CD8-positive, alpha-beta memory T cell (primary cell): ENCODE measurements around the gene S100A10. TPM values are rescaled to one million over a fixed set of nuclear protein-coding genes. Genes with fewer than 3 reads are reported as not detected.

Source experiments
- CTCF ChIA-PET: fragments of 350-600 bp; sonication (Branson Sonifier 250); formaldehyde crosslinking; loops from one replicate; lab custom pipeline; 2021; ENCODE audit warnings: antibody characterized with exemption; lab: Charles Lee
- POLR2A ChIA-PET: fragments of 350-600 bp; sonication (Branson Sonifier 250); formaldehyde crosslinking; loops from one replicate; lab custom pipeline; 2021; ENCODE audit warnings: antibody characterized with exemption; lab: Charles Lee
- DNase-seq, 5 donors: peaks; one replicate each; pipeline versions ENCODE4 v3.0.0 to v3.0.0-alpha.2; 2020 to 2022; ENCODE audit warnings: mixed read lengths in 1 of 5
- H3K27ac ChIP-seq: one replicate; pipeline ENCODE4 v1.7.0; 2013; ENCODE audit warnings: low read depth, mild to moderate bottlenecking, low read length, moderate library complexity
- H3K27me3 ChIP-seq: 2 replicates; pipeline ENCODE4 v1.7.0; 2013; ENCODE audit warnings: low read length, mild to moderate bottlenecking; ENCODE audit not compliant: insufficient read depth, poor library complexity, severe bottlenecking
- H3K36me3 ChIP-seq: 2 replicates; pipeline ENCODE4 v1.7.0; 2013; ENCODE audit warnings: mild to moderate bottlenecking, low read length, moderate library complexity; ENCODE audit not compliant: insufficient read depth
- H3K4me1 ChIP-seq: 2 replicates; pipeline ENCODE4 v1.7.0; 2013; ENCODE audit warnings: mild to moderate bottlenecking, low read length, moderate library complexity; ENCODE audit not compliant: insufficient read depth
- H3K4me3 ChIP-seq: 2 replicates; pipeline ENCODE4 v1.7.0; 2013; ENCODE audit warnings: mild to moderate bottlenecking, low read length
- H3K9me3 ChIP-seq: 2 replicates; pipeline ENCODE4 v1.7.0; 2013; ENCODE audit warnings: mild to moderate bottlenecking, low read length
- H3K27ac Mint-ChIP-seq, 8 donors: one replicate each; pipeline ENCODE4 v1.8.0; 2020 to 2021; ENCODE audit warnings: mixed read lengths in 8 of 8, mild to moderate bottlenecking in 6 of 8, inconsistent platforms in 3 of 8, moderate library complexity in 3 of 8
- H3K27me3 Mint-ChIP-seq, 2 donors: one replicate each; pipeline ENCODE4 v1.8.0; 2020 to 2021; ENCODE audit warnings: mixed read lengths in 2 of 2, mild to moderate bottlenecking in 1 of 2, moderate library complexity in 1 of 2
- H3K36me3 Mint-ChIP-seq, 3 donors: one replicate each; pipeline ENCODE4 v1.8.0; 2020 to 2021; ENCODE audit warnings: mixed read lengths in 3 of 3, inconsistent platforms in 1 of 3, mild to moderate bottlenecking in 1 of 3
- H3K4me1 Mint-ChIP-seq, 3 donors: one replicate each; pipeline ENCODE4 v1.8.0; 2020 to 2021; ENCODE audit warnings: mixed read lengths in 3 of 3, inconsistent platforms in 1 of 3, mild to moderate bottlenecking in 1 of 3
- H3K4me3 Mint-ChIP-seq, 7 donors: one replicate each; pipeline ENCODE4 v1.8.0; 2020 to 2021; ENCODE audit warnings: mixed read lengths in 7 of 7, mild to moderate bottlenecking in 6 of 7, moderate library complexity in 4 of 7, inconsistent platforms in 2 of 7
- H3K9me3 Mint-ChIP-seq, 5 donors: one replicate each; pipeline ENCODE4 v1.8.0; 2020 to 2022; ENCODE audit warnings: mixed read lengths in 5 of 5, mild to moderate bottlenecking in 3 of 5, moderate library complexity in 2 of 5, inconsistent platforms in 1 of 5
- polyA plus RNA-seq: library from polyadenylated mRNA; unstranded; fragments of 300-500 nt; fragmentation: Illumina TruSeq; gene quantifications from one replicate; pipeline ENCODE4 v1.2.3, GENCODE V29; 2021
- total RNA-seq, 2 experiments: library from RNA; stranded (reverse); gene quantifications; one replicate each; pipeline ENCODE4 v1.2.3, GENCODE V29; 2021

Gene S100A10
- total and polyA plus RNA-seq, 3 experiments from 2014 or later, result 263 to 1,167 (median 279) TPM

DNA sequence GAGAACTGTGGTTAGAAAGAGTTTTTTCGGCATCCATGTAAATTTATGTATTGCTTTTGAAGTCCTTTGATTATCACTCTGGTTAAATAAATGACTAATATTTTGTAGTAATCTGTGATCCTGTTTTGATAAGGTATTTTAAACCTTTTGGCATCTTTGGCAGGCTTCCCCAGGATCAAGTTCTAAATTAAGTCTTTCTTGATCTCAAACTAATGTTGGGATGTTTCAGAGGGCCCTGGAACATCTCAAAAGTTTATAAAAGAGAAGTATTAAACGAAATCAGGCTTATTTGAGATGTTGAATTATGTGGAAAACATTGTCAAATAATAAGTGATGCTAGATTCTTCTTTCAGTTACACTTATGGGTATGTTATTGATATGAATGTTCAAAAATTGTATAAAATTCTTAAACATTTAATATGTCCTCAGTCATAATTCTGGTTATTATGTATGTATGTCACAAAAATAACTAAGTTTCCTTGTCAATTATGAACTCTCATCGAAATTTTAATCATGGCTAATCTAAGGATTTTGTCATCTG, 36.6 kb downstream of the S100A10 start:
- H3K4me1 Mint-ChIP-seq, result peaks cover 2 to 8% (median 6%) of the 10 kb centered on the region in 3 donors
- Histone ChIP-seq H3K4me1 (no peaks in the 10 kb centered on the region), H3K4me3 (no peak overlapping the region), H3K27ac (no peak overlapping the region), H3K9me3 (no peaks in the 10 kb centered on the region), H3K36me3 (no peaks in the 10 kb centered on the region), H3K27me3 (no peaks in the 10 kb centered on the region)
- no peak overlapping the region for H3K4me3 Mint-ChIP-seq
- CTCF ChIA-PET, result no interaction called here
- H3K9me3 Mint-ChIP-seq, result no peaks in the 10 kb centered on the region
- POLR2A ChIA-PET, result no interaction called here
- H3K27ac Mint-ChIP-seq, result no peak overlapping the region
- H3K27me3 Mint-ChIP-seq, result no peaks in the 10 kb centered on the region
- DNase-seq, result no peak
- no peaks in the 10 kb centered on the region for H3K36me3 Mint-ChIP-seq

DNA sequence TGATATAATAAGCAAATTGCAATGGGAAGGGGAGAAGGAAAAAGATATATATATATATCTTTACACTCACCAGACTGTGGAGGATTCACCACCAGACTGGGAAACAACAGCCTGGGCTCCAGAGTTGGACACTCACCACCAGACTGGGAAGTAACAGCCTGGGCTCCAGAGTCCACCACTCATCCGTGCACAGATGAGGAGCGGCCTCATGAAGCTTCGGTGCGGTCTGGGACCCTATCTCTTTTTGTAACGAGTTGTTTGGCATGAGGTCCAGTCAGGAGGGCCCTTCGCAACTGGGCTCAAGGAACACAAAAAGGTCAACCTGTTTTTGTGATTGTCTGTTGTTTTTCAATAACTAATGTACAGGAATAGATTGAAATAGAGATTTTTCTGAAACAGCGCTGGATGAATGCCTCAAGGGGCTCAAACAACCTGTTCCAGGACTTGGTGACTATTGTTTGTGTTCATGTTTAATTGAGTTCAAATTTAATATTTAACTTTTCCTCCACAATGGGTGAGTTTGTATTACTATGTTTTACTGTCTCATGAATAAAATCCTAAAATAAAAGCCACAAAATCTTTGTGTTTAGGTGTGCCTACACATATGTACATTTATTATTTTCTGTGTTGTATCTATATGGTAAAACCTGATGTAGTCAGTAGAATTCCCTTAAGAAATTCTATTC, 40.1 kb downstream of the S100A10 start:
- Mint-ChIP-seq H3K36me3 (no peaks in the 10 kb centered on the region), H3K9me3 (no peaks in the 10 kb centered on the region), H3K4me3 (no peak overlapping the region), H3K27me3 (no peaks in the 10 kb centered on the region), H3K4me1 (no peaks in the 10 kb centered on the region), H3K27ac (no peak overlapping the region)
- H3K9me3 ChIP-seq, result no peaks in the 10 kb centered on the region
- no peaks in the 10 kb centered on the region for H3K27me3 ChIP-seq
- no peak overlapping the region for H3K4me3 ChIP-seq
- POLR2A ChIA-PET, result no interaction called here
- no peaks in the 10 kb centered on the region for H3K4me1 ChIP-seq
- no peaks in the 10 kb centered on the region for H3K36me3 ChIP-seq
- CTCF ChIA-PET, result interaction anchor here (1.0 to 1.8 kb wide), 2 partner anchors 15 to 81 kb away, joined by 3 to 4 read pairs; no protein-coding TSS in a partner anchor
- no peak for DNase-seq
- H3K27ac ChIP-seq, result no peak overlapping the region

DNA sequence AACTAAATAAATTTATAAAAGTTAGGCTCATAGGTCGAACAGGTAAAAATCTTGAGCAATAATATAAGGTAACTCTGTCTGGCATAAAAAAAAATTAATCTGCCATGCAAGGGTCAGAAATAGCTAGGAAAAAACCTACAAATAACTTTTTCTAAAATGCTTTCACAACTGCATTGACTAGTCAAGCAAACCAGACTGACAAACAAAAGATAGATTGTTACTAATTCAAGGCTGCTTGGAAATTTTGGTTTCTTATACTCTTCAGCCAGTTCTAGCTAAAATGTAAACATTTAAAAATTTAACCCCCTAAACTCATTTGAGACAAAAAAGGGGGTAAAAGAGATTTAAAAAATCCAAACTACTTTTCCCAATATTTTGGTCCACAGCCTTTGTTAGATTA, 40.8 kb downstream of the S100A10 start:
- DNase-seq, result no peak
- ChIA-PET CTCF (interaction anchor here (1.2 to 1.8 kb wide), 2 partner anchors 15 to 49 kb away, joined by 3 to 4 read pairs; no protein-coding TSS in a partner anchor), POLR2A (no interaction called here)
- H3K36me3 ChIP-seq, result no peaks in the 10 kb centered on the region
- no peak overlapping the region for H3K27ac ChIP-seq
- H3K27me3 Mint-ChIP-seq, result no peaks in the 10 kb centered on the region
- H3K4me3 ChIP-seq, result no peak overlapping the region
- no peak overlapping the region for H3K27ac Mint-ChIP-seq
- H3K4me1 ChIP-seq, result no peaks in the 10 kb centered on the region
- no peaks in the 10 kb centered on the region for H3K9me3 ChIP-seq
- no peaks in the 10 kb centered on the region for H3K27me3 ChIP-seq
- no peaks in the 10 kb centered on the region for H3K9me3 Mint-ChIP-seq
- H3K4me3 Mint-ChIP-seq, result no peak overlapping the region
- no peaks in the 10 kb centered on the region for H3K4me1 Mint-ChIP-seq
- H3K36me3 Mint-ChIP-seq, result no peaks in the 10 kb centered on the region

DNA sequence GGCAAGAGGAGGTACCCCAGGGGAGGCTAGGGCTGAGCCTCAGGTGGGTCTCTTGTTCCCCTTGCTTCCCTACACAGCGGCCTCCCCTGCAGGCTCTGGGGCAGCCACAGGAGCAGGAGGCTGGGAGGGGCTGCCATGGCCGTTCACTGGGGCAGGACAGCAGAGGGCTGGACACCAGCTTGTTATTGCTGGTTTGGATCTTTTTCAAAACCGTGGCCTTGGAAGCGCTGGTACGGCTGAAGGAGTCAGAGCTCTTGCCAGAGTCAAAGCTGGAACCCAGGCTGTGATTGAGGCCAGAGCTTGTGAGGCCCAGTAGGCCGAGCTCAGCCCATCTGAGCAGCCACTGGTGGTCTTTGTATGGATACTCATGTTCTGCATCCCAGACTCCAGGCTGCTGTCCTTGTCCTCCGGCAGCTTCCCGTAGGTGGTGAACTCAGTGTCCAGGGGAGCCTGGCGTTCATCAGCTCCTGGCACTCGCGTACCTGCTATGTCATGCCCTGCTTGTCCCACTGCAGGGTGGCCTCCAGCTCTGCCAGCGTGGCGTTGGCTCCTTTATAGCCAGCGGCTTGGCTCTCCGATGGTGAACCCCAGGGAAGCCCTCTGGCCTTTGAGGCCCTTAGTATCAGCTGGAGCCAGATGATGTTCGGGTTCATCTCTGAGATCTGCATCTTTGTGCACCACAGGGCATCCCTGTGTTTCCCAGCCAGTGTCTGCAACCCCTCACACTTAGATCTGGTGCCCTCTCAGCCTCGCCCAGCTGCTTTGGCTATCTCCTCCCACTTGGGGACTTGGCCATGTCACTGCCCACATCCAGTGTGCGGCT, 44.1 kb downstream of the S100A10 start:
- Mint-ChIP-seq H3K27me3 (no peaks in the 10 kb centered on the region), H3K4me1 (peaks cover 24 to 26% (median 26%) of the 10 kb centered on the region in 3 donors), H3K4me3 (no peak overlapping the region), H3K27ac (peak overlapping the region in 4 of 8 donors; percentile 21 to 95 (median 72)), H3K36me3 (no peaks in the 10 kb centered on the region), H3K9me3 (no peaks in the 10 kb centered on the region)
- POLR2A ChIA-PET, result no interaction called here
- Histone ChIP-seq H3K4me3 (no peak overlapping the region), H3K27me3 (no peaks in the 10 kb centered on the region), H3K27ac (no peak overlapping the region), H3K36me3 (no peaks in the 10 kb centered on the region), H3K4me1 (peaks cover 20% of the 10 kb centered on the region), H3K9me3 (no peaks in the 10 kb centered on the region)
- CTCF ChIA-PET, result interaction anchor here (1.3 to 1.7 kb wide), 3 partner anchors 14 to 52 kb away, joined by 4 to 5 read pairs (median 5); no protein-coding TSS in a partner anchor
- DNase-seq, result no peak

DNA sequence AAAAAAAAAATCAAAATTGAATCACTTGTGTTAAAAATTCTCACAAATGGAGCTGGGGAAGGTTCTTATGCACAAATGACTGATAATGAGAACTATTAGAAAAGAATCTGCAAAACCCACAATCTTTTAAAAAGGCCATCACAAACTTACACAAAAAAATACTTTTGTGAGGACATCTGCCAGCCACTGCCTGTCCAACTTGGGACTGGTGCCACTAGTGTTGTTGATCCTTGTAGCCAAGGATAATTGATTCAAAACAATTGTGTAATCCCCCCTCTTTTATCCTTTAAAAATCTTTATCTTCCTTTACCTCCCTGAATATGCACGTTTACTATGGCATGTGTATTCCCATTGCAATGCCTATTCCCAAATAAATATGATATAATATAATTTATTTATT, 45.2 kb downstream of the S100A10 start:
- Mint-ChIP-seq H3K4me1 (peaks cover 32 to 34% (median 33%) of the 10 kb centered on the region in 3 donors), H3K27ac (no peak overlapping the region), H3K36me3 (no peaks in the 10 kb centered on the region), H3K27me3 (no peaks in the 10 kb centered on the region), H3K4me3 (no peak overlapping the region), H3K9me3 (no peaks in the 10 kb centered on the region)
- ChIA-PET CTCF (interaction anchor here (1.0 kb wide), 1 partner anchor 30 kb away, joined by 3 read pairs; no protein-coding TSS in a partner anchor), POLR2A (no interaction called here)
- no peaks in the 10 kb centered on the region for H3K27me3 ChIP-seq
- no peak overlapping the region for H3K27ac ChIP-seq
- no peaks in the 10 kb centered on the region for H3K9me3 ChIP-seq
- peaks cover 26% of the 10 kb centered on the region for H3K4me1 ChIP-seq
- H3K4me3 ChIP-seq, result no peak overlapping the region
- H3K36me3 ChIP-seq, result no peaks in the 10 kb centered on the region
- no peak for DNase-seq

DNA sequence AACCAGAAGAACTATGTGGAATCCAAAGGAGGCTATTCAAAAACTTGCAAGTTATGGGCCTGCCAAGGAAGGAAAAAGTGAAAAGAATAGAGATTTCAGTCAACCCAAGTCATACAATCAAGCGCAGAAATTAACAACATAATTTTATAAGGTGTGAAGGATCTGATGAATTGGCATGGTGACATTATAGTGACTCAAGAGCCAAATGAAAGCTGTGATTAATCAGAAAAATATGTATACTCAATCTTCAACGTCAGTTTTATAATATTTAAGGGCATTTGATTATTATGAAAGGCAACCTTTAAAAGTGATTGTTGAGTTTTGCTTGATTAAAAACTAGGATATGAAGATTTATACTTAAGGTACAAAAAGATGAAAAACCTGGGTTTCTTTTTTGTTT, 46.5 kb downstream of the S100A10 start:
- H3K4me1 Mint-ChIP-seq, result peaks cover 36 to 40% (median 39%) of the 10 kb centered on the region in 3 donors
- Histone ChIP-seq H3K36me3 (no peaks in the 10 kb centered on the region), H3K4me3 (no peak overlapping the region), H3K4me1 (peaks cover 26% of the 10 kb centered on the region), H3K27me3 (no peaks in the 10 kb centered on the region), H3K27ac (no peak overlapping the region), H3K9me3 (no peaks in the 10 kb centered on the region)
- H3K27ac Mint-ChIP-seq, result peak overlapping the region; percentile 90 to 99 (median 94)
- no peaks in the 10 kb centered on the region for H3K9me3 Mint-ChIP-seq
- POLR2A ChIA-PET, result no interaction called here
- H3K36me3 Mint-ChIP-seq, result no peaks in the 10 kb centered on the region
- H3K27me3 Mint-ChIP-seq, result no peaks in the 10 kb centered on the region
- CTCF ChIA-PET, result interaction anchor here (2.7 kb wide), 1 partner anchor 54 kb away, joined by 13 read pairs; no protein-coding TSS in a partner anchor
- no peak overlapping the region for H3K4me3 Mint-ChIP-seq
- DNase-seq, result no peak

DNA sequence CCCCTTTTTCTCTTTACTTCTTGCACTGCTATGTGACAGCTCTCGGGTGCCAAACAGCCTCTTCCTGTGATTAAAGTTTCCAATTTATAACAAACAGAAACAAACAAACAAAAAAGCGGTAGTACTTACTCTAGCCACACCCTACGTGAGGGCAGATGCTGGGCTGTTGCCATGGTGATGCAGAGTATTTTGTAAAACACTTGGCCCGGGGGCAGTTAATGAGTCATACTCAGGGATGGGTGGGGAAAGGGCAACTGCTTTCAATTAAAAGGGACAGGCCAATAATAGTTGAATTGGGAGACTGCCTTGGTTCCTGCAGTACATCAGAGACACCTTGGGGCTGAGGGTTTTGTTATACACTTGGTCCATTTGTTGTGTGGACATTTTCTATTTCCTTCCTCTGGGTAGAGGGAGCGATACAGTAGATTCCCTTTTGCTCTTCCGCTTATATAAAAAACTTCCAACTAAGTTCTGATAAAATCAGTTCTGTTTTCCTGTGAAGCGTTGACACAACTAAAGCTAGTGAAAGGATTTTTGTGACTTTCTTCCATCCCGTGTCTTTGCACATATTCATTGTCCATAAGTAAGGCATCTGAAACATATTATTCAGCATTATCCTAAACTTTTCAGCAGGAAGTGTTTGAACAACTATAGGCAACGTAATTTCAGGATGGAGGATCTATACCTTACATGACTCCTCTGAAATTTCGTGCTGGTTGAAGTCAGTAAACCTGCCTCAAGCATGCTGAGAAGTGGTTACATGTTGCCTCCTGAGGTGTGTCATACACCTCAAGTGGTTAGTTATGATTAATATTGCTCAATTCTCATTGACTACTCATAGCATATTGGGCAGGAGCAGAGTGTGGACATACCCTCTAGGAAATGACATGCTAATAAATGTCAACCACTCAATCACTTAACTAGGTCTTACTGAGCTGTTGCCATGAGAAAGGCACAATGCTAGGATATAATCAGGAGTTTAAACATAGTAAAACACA, 47.6 kb downstream of the S100A10 start:
- no peaks in the 10 kb centered on the region for H3K27me3 Mint-ChIP-seq
- H3K4me1 Mint-ChIP-seq, result peaks cover 43 to 49% (median 44%) of the 10 kb centered on the region in 3 donors
- no peaks in the 10 kb centered on the region for H3K9me3 ChIP-seq
- no peaks in the 10 kb centered on the region for H3K9me3 Mint-ChIP-seq
- peaks cover 26% of the 10 kb centered on the region for H3K4me1 ChIP-seq
- peak overlapping the region; percentile 19 to 75 (median 57) for H3K4me3 Mint-ChIP-seq
- peak overlapping the region; percentile 84 for H3K27ac ChIP-seq
- no peaks in the 10 kb centered on the region for H3K36me3 Mint-ChIP-seq
- H3K36me3 ChIP-seq, result no peaks in the 10 kb centered on the region
- POLR2A ChIA-PET, result no interaction called here
- H3K27me3 ChIP-seq, result no peaks in the 10 kb centered on the region
- DNase-seq, result peak; percentile 39 to 96 (median 85)
- H3K4me3 ChIP-seq, result peak overlapping the region; percentile 4
- CTCF ChIA-PET, result interaction anchor here (1.3 to 2.7 kb wide), 4 partner anchors 22 to 55 kb away, joined by 3 to 13 read pairs (median 4); no protein-coding TSS in a partner anchor
- peak overlapping the region; percentile 90 to 99 (median 94) for H3K27ac Mint-ChIP-seq
